ENCODE measurements around the gene ENPP4.

DNA sequence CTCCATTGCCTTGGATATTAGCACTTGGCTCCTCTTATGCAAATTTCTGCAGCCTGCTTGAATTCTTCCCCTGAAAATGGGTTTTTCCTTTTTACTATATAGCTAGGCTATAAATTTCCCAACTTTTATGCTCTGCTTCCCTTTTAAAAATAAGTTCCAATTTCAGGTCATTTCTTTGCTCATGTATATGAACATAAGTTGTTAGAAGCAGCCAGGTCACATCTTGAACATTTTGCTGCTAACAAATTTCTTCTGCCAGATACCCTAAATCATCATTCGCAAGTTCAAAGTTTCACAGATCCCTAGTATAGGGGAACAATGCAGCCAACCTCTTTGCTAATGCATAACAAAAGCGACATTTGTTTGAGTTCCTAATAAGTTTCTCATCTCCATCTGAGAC lies 34.5 kb upstream of the ENPP4 start:
- TF ChIP-seq POLR2A (IDR thresholded peaks at IDR 0.05; ENCODE audit: low read depth, low read length) (no peak), POLR2AphosphoS5 (IDR thresholded peaks at IDR 0.05; ENCODE audit: low read depth, low read length) (no peak)
